ENCODE data around the gene PLA2G2D. TPM values are rescaled to one million over a fixed set of nuclear protein-coding genes. Genes with fewer than 3 reads are reported as not detected.

The PLA2G2D gene
- total and polyA plus RNA-seq, 2 experiments from 2014 or later: not detected

DNA sequence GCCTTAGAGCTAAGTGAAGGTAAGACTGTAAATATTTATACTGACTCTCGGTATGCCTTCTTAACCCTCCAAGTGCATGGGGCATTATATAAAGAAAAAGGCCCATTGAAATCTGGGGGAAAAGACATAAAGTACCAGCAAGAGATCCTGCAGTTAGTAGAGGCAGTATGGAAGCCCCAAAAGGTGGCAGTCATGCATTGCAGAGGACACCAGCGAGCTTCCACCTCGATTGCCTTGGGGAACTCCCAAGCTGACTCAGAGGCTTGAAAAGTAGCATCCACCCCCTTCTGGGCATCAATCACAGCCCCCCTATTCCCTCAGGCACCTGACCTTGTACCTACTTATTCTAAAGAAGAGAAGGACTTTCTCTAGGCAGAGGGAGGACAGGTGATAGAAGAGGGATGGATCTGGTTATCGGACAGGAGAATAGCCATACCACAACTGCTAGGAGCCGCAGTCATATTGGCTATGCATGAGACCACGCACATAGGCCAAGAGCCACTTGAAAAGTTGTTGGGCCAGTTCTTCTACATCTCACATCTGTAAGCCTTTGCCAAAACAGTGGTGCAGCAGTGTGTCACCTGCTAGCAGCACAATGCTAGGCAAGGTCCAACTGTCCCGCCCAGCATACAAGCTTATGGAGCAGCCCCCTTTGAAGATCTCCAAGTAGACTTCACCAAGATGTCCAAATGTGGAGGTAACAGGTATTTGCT lies 39.2 kb upstream of the PLA2G2D start (continued):
- TF ChIP-seq, protein P1, sequence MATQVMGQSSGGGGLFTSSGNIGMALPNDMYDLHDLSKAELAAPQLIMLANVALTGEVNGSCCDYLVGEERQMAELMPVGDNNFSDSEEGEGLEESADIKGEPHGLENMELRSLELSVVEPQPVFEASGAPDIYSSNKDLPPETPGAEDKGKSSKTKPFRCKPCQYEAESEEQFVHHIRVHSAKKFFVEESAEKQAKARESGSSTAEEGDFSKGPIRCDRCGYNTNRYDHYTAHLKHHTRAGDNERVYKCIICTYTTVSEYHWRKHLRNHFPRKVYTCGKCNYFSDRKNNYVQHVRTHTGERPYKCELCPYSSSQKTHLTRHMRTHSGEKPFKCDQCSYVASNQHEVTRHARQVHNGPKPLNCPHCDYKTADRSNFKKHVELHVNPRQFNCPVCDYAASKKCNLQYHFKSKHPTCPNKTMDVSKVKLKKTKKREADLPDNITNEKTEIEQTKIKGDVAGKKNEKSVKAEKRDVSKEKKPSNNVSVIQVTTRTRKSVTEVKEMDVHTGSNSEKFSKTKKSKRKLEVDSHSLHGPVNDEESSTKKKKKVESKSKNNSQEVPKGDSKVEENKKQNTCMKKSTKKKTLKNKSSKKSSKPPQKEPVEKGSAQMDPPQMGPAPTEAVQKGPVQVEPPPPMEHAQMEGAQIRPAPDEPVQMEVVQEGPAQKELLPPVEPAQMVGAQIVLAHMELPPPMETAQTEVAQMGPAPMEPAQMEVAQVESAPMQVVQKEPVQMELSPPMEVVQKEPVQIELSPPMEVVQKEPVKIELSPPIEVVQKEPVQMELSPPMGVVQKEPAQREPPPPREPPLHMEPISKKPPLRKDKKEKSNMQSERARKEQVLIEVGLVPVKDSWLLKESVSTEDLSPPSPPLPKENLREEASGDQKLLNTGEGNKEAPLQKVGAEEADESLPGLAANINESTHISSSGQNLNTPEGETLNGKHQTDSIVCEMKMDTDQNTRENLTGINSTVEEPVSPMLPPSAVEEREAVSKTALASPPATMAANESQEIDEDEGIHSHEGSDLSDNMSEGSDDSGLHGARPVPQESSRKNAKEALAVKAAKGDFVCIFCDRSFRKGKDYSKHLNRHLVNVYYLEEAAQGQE (IDR thresholded peaks at IDR 0.05; ENCODE audit: unreplicated experiment): no peak
- TF ChIP-seq ZNF114 (CRISPR knock-in tag; IDR thresholded peaks at IDR 0.05): no peak
- TF ChIP-seq STAT1 (IDR thresholded peaks at IDR 0.05; ENCODE audit: unreplicated experiment): no peak
- no peak for TF ChIP-seq ZNF331 (CRISPR knock-in tag; IDR thresholded peaks at IDR 0.05; ENCODE audit: low read depth)
- TF ChIP-seq JUNB (IDR thresholded peaks at IDR 0.05; ENCODE audit: unreplicated experiment): no peak
- TF ChIP-seq EZH2 (IDR thresholded peaks at IDR 0.05; ENCODE audit: low read depth, unreplicated experiment): no peak
- TF ChIP-seq CREB1 (CRISPR knock-in tag; IDR thresholded peaks at IDR 0.05; ENCODE audit: low read depth): no peak

DNA sequence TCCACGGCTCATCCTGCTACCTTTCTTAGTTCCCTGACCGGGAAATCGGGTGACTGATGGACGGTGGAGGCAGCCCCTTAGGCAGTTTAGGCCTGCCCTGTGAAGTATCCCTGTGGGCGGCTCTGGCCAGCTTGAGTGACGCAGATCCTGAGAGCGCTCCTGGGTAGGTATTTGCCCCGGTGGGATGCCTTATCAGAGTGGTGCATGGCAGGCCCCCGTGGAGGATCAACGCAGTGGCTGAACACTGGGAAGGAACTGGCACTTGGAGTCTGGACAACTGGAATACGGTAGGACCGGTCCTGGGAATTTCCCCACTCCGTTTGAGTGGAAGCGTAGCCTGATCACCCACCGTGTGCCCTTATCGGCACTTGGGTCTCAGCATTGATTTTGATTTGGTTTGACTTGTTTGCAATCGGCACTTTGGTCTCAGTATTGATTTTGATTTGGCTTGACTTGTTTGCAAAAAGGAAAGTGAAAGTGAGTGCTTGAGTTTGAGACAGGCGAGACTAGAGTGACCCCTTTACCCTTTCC lies 35.0 kb upstream of the PLA2G2D start:
- no peaks in the 10 kb centered on the region for H3K36me3 Mint-ChIP-seq (ENCODE audit: low read depth)
- no peaks in the 10 kb centered on the region for H3K9me2 ChIP-seq (ENCODE audit: insufficient read depth)
- no peaks in the 10 kb centered on the region for H3K79me2 ChIP-seq (replicated peaks; ENCODE audit: insufficient read depth)
- H3K27me3 ChIP-seq (ENCODE audit: insufficient read depth): no peaks in the 10 kb centered on the region
- no peak overlapping the region for H3K27ac ChIP-seq (ENCODE audit: low read depth)
- ATAC-seq (no peak), DNase-seq (ENCODE audit: low spot score) (no peak)
- no peak overlapping the region for H3K4me2 ChIP-seq
- no peak overlapping the region for H2AFZ ChIP-seq
- no peaks in the 10 kb centered on the region for H4K20me1 ChIP-seq (replicated peaks; ENCODE audit: insufficient read depth)
- H3K27me3 Mint-ChIP-seq (ENCODE audit: insufficient read depth, low read depth, poor library complexity): peaks cover 6% of the 10 kb centered on the region
- H3K4me1 Mint-ChIP-seq: peaks cover 21% of the 10 kb centered on the region
- H3K4me1 ChIP-seq (ENCODE audit: insufficient read depth): peaks cover 9% of the 10 kb centered on the region; the same call in 1 of the 2 replicates
- no peak overlapping the region for H3K27ac Mint-ChIP-seq
- H3K4me3 Mint-ChIP-seq: no peak overlapping the region
- no peaks in the 10 kb centered on the region for H3K36me3 ChIP-seq (ENCODE audit: insufficient read depth)
- 0 out of 2 replicates have a peak, but pooled peaks cover 3% of the 10 kb centered on the region for H3F3A ChIP-seq (replicated peaks; ENCODE audit: low read depth)
- H3K9me3 Mint-ChIP-seq: peaks cover 10% of the 10 kb centered on the region
- no peak overlapping the region for H3K4me3 ChIP-seq
- TF ChIP-seq, protein P2, sequence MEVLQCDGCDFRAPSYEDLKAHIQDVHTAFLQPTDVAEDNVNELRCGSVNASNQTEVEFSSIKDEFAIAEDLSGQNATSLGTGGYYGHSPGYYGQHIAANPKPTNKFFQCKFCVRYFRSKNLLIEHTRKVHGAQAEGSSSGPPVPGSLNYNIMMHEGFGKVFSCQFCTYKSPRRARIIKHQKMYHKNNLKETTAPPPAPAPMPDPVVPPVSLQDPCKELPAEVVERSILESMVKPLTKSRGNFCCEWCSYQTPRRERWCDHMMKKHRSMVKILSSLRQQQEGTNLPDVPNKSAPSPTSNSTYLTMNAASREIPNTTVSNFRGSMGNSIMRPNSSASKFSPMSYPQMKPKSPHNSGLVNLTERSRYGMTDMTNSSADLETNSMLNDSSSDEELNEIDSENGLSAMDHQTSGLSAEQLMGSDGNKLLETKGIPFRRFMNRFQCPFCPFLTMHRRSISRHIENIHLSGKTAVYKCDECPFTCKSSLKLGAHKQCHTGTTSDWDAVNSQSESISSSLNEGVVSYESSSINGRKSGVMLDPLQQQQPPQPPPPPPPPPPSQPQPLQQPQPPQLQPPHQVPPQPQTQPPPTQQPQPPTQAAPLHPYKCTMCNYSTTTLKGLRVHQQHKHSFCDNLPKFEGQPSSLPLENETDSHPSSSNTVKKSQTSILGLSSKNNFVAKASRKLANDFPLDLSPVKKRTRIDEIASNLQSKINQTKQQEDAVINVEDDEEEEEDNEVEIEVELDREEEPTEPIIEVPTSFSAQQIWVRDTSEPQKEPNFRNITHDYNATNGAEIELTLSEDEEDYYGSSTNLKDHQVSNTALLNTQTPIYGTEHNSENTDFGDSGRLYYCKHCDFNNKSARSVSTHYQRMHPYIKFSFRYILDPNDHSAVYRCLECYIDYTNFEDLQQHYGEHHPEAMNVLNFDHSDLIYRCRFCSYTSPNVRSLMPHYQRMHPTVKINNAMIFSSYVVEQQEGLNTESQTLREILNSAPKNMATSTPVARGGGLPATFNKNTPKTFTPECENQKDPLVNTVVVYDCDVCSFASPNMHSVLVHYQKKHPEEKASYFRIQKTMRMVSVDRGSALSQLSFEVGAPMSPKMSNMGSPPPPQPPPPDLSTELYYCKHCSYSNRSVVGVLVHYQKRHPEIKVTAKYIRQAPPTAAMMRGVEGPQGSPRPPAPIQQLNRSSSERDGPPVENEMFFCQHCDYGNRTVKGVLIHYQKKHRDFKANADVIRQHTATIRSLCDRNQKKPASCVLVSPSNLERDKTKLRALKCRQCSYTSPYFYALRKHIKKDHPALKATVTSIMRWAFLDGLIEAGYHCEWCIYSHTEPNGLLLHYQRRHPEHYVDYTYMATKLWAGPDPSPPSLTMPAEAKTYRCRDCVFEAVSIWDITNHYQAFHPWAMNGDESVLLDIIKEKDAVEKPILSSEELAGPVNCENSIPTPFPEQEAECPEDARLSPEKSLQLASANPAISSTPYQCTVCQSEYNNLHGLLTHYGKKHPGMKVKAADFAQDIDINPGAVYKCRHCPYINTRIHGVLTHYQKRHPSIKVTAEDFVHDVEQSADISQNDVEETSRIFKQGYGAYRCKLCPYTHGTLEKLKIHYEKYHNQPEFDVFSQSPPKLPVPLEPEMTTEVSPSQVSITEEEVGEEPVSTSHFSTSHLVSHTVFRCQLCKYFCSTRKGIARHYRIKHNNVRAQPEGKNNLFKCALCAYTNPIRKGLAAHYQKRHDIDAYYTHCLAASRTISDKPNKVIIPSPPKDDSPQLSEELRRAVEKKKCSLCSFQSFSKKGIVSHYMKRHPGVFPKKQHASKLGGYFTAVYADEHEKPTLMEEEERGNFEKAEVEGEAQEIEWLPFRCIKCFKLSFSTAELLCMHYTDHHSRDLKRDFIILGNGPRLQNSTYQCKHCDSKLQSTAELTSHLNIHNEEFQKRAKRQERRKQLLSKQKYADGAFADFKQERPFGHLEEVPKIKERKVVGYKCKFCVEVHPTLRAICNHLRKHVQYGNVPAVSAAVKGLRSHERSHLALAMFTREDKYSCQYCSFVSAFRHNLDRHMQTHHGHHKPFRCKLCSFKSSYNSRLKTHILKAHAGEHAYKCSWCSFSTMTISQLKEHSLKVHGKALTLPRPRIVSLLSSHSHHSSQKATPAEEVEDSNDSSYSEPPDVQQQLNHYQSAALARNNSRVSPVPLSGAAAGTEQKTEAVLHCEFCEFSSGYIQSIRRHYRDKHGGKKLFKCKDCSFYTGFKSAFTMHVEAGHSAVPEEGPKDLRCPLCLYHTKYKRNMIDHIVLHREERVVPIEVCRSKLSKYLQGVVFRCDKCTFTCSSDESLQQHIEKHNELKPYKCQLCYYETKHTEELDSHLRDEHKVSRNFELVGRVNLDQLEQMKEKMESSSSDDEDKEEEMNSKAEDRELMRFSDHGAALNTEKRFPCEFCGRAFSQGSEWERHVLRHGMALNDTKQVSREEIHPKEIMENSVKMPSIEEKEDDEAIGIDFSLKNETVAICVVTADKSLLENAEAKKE (CRISPR knock-in tag; IDR thresholded peaks at IDR 0.05): no peak
- TF ChIP-seq ZNF331 (CRISPR knock-in tag; IDR thresholded peaks at IDR 0.05; ENCODE audit: low read depth): no peak
- no peak for TF ChIP-seq POLR2AphosphoS5 (IDR thresholded peaks at IDR 0.05; ENCODE audit: low read depth)
- TF ChIP-seq JUNB (IDR thresholded peaks at IDR 0.05; ENCODE audit: unreplicated experiment): no peak
- TF ChIP-seq ZNF114 (CRISPR knock-in tag; IDR thresholded peaks at IDR 0.05): no peak
- TF ChIP-seq, protein P3, sequence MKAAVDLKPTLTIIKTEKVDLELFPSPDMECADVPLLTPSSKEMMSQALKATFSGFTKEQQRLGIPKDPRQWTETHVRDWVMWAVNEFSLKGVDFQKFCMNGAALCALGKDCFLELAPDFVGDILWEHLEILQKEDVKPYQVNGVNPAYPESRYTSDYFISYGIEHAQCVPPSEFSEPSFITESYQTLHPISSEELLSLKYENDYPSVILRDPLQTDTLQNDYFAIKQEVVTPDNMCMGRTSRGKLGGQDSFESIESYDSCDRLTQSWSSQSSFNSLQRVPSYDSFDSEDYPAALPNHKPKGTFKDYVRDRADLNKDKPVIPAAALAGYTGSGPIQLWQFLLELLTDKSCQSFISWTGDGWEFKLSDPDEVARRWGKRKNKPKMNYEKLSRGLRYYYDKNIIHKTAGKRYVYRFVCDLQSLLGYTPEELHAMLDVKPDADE (IDR thresholded peaks at IDR 0.05): no peak
- no peak for TF ChIP-seq EZH2phosphoT487 (IDR thresholded peaks at IDR 0.05; ENCODE audit: unreplicated experiment)
- no peak for TF ChIP-seq EZH2 (IDR thresholded peaks at IDR 0.05; ENCODE audit: low read depth, unreplicated experiment)
- no peak for TF ChIP-seq NANOG (IDR thresholded peaks at IDR 0.05; ENCODE audit: borderline replicate concordance)
- TF ChIP-seq CREB1 (CRISPR knock-in tag; IDR thresholded peaks at IDR 0.05; ENCODE audit: low read depth): no peak
- TF ChIP-seq STAT1 (IDR thresholded peaks at IDR 0.05; ENCODE audit: unreplicated experiment): no peak

Measured in GM23338 (cell line).